ENCODE results near the gene ELP4.
A peak's percentile ranks its signal among the peaks of the same experiment; 100 is the strongest.

The ELP4 gene

DNA sequence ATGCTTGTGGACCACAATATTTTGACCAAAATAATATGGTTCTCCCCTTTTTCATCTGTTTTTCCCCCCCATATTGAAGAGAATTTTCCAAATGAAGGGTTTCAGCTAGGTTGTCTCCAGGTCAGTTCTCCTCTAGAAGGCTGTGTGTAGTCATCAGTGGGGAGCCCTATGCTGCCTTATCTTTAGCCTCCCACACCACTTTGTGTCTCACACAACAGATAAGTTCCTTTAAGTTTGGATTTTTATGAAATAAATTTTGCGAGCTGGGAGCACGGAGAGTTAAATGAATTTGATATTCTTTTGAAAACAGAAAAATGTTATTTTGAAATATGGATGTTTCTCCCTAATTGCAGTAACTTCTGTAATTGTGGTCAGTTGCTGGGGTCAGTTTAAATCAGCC is 272.7 kb downstream of the ELP4 start:
- DNase-seq, result no peak

DNA sequence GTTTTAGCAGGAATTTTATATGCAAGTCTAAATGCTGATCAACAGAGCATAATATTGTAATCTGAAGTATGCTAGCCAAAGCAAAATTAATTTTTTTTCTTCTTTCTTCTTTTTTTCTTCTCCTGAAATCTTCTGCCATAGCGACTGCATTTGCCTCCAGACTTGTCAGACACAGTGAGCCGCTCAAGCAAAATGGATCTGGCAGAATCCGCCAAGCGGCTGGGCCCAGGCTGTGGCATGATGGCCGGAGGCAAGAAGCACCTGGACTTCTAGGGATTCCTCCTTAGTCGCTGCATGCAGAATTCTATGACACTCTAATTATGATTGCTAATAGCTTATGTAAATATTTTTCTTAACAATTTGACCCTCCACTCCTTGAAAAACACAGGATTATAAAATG is 273.7 kb downstream of the ELP4 start:
- no peak for DNase-seq

- DNase-seq, result no peak
These were observed 275.0 kb downstream of the ELP4 start for GRCh38 chr11:31784611-31785010.

DNA sequence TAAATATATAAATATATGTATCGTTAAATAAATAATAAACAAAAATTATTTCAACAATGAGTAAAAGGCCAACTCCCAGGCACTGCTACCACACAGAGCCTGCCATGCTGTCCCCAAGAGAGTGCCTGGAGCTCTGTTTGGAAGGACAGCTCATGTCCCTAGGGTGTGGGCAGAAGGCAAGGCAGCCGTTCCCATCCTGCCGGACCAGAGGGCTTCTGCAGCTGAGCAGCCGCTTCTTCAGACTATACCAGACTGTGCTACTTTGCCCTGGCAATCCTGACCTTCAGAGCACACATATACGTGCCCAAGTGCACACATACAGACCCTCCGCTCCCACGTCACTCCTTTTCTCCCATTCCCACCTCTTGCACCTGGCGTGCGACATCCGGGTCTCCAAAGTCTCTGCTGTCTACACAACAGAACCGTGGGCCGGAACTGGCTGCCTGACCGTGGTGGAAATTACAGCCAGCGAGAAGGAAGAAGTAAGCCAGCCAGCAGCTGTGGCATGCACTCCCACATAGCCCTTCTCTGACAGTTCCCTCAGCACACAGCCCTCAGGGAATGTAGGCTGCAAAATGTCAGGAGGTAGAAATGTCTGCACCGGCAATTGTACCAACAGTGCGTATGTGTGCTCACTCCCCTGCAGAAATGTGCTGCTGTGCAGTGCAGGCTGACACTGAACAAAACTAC is 277.6 kb downstream of the ELP4 start:
- DNase-seq, result no peak

DNA sequence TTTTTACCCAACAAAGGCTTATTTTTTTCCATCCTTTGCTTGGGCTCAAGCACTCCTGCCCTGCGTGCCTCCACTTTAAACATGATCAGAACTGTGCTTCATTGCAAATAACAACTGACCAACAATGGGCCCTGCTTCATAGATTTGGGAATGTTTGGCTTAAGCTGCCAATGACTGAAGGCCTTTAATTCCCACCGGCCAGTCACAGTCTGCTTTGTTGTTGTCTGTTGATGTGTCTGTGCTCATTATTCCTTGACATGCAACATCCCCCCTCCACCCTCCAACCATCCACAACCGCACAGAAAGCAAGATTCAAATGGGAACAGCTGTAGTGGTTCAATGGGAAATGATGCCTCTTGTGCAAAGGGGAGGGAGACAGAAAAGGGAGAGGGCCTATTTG is 278.5 kb downstream of the ELP4 start:
- DNase-seq, result no peak

DNA sequence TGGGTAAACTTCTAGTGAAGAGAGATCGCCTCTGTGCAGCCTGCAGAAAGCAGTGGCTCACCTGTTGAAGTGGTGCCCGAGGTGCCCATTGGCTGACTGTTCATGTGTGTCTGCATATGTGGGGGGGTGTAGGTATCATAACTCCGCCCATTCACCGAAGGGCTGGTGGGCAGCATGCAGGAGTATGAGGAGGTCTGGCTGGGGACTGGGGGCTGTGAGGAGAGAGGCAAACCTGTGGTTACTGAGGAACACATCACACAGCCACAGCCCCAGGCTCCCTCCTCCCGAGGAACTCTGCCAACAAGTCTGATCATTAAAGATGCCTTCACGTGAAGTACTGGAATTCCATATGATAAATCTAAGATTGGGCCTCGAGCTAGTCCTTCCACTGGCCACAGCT is 281.1 kb downstream of the ELP4 start:
- no peak for DNase-seq

DNA sequence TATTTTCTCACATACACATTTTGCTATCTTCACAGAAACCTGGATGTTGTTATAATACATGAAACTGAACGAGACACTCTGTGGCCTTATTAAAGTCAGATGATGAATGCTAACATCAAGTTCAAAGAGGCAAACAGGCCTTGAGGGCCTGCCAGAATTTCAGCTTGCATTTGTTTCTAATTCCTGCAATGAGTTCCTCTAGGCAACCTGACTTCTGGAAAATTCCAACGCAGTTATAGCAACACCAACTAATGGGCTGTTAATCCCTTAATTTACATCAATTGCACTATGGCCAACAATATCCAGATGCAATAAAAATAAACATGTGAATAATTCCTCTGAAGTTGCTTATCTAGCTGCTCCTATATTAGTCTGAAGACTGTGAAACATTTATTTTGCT is 282.5 kb downstream of the ELP4 start:
- DNase-seq, result no peak

GRCh38 chr11:31792456-31792855 is 282.9 kb downstream of the ELP4 start:
- no peak for DNase-seq

DNA sequence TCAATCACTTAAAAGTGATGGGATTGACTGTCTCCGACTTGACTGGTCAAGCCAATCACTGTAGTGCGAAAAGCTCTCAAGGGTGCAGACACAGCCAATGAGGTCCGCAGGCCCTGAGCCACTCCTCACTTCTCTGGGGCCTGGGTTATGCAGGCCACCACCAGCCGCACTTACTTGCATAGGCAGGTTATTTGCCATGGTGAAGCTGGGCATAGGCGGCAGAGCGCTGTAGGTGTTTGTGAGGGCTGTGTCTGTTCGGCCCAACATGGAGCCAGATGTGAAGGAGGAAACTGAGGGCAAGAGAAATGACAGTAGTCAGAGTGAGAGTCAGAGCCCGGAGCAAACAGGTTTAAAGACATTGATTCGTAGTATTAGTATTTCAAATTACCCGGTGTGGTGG is 283.7 kb downstream of the ELP4 start:
- no peak for DNase-seq

GRCh38 chr11:31794548-31794947 is 285.0 kb downstream of the ELP4 start:
- DNase-seq, result no peak

GRCh38 chr11:31795706-31796498 is 286.3 kb downstream of the ELP4 start:
- no peak for DNase-seq

GRCh38 chr11:31796499-31797189 is 287.1 kb downstream of the ELP4 start:
- no peak for DNase-seq

GRCh38 chr11:31797190-31798056 is 287.9 kb downstream of the ELP4 start:
- DNase-seq, result no peak

DNA sequence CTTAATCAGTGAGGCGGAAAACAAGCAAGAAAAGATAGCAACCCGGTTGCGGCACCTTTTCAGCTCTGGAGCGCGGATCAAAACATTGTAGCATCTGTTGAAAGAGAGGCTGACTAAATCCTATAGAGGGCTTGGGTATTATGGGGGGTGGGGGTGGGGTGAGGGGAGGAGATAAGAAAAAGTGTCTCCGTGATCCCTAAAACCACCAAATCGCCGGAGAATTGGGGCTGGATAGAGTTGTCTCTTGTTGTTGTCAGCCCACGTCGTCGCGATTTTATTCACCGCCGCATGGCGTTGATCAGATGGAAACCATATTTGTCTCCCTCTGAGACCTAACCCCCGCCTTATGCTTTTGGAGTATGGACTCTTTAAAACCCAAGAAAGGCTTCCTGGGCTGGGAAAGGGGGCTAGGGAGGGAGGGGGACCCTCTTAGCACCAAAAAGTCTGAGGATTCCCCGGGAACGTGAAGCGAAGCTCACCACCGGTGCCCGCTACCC is 288.5 kb downstream of the ELP4 start:
- no peak for DNase-seq

GRCh38 chr11:31798554-31799434 is 289.2 kb downstream of the ELP4 start:
- DNase-seq, result peak in 1 of 6 experiments; percentile 13

GRCh38 chr11:31799435-31800397 is 290.1 kb downstream of the ELP4 start:
- no peak for DNase-seq

DNA sequence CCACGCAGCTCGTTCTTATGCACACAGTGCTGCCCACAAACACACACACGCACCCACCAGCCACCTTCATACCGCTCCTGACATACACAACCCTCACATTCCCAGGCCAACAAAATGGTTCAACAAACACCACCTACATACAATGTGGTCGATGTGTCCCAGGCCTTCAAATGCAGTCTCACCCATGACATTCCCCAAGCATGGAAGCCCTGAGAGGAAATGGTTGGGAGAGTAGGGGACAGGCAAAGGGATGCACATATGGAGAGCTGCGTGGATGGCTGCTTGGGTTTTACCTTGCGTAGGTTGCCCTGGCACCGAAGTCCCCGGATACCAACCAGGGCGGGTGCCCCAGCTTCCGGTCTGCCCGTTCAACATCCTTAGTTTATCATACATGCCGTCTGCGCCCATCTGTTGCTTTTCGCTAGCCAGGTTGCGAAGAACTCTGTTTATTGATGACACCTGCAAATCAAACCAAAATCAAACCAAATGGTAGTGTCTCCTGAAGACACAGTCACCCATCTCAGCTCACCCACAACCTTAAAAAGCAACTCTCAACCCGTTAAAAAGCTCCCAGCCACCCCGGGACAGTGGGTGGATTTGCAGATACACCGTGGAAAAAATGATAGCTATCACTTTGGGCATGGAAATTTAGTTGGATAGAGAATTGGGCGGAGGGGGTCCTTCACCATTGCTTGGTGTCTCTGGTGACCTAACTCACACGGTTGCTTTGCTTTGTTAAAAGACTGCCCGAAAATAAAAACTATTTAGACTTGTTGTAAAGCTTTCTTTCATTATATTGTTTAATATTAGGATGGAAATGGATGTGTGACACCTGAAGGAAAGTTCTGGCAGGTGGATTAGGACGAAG is 291.1 kb downstream of the ELP4 start:
- DNase-seq, result no peak

- DNase-seq, result no peak
These were observed 291.7 kb downstream of the ELP4 start for GRCh38 chr11:31801298-31801702.

GRCh38 chr11:31802000-31802551 is 292.5 kb downstream of the ELP4 start:
- no peak for DNase-seq
